GM12865 (cell line): Measurements from ENCODE around the gene ADARB2.
A peak's percentile ranks its signal among the peaks of the same experiment; 100 is the strongest.

Experiments
- DNase-seq: peaks from one replicate; pipeline ENCODE4 v3.0.0; 2010; ENCODE audit warnings: low read depth
- H3K4me3 ChIP-seq: 2 replicates; pipeline ENCODE4 v1.5.1; 2011; ENCODE audit warnings: mild to moderate bottlenecking, low read depth, low read length, control low read depth
- TF ChIP-seq, protein P1 (sequence below): IDR thresholded peaks from 2 replicates; pipeline ENCODE4 v1.5.1; 2011; ENCODE audit warnings: low read length, control low read depth, low read depth, inconsistent platforms; ENCODE audit not compliant: insufficient read depth; ENCODE audit errors: missing control alignments

Gene ADARB2

DNA sequence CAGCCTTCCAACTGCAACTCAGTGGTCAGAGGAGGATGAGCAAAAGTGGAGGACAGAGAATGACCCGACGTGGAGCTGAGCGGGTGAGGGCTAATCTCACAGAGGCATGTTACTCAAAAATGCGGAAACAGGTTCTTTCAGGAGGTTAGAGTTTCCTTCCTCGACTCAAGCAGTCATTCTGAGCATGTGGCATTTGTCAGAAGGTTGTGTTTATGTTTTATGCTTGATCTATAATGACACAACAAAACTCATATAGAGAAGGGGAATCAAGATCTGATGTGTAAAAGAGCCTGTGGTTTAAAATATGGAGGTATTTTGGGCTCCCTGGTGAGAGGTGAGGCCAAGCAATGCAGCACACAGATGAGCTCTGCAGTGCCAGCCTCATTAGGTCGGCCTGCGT, 311.4 kb downstream of the ADARB2 start:
- peak; percentile 62 for DNase-seq

DNA sequence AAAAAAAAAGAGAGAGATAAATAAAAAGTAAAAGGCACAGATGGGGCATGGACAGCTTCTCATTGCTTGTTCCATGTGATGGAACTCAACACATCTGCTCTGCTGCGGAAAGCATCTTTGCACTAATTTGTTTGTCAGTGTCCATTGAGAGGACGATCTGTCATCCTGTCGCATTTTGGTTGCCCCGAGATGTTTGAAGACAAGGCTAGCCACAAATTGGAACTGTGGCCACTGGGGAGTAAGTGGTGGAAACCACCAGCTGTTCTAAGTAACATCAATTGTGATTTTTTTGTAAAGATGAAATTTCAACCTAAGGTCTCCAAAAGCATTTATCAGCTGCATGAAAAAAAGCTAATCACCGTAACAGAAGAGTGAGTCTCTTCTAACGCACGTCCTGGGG, 312.7 kb downstream of the ADARB2 start:
- DNase-seq = peak; percentile 24
- H3K4me3 ChIP-seq = no peak overlapping the region
- TF ChIP-seq, protein P1, sequence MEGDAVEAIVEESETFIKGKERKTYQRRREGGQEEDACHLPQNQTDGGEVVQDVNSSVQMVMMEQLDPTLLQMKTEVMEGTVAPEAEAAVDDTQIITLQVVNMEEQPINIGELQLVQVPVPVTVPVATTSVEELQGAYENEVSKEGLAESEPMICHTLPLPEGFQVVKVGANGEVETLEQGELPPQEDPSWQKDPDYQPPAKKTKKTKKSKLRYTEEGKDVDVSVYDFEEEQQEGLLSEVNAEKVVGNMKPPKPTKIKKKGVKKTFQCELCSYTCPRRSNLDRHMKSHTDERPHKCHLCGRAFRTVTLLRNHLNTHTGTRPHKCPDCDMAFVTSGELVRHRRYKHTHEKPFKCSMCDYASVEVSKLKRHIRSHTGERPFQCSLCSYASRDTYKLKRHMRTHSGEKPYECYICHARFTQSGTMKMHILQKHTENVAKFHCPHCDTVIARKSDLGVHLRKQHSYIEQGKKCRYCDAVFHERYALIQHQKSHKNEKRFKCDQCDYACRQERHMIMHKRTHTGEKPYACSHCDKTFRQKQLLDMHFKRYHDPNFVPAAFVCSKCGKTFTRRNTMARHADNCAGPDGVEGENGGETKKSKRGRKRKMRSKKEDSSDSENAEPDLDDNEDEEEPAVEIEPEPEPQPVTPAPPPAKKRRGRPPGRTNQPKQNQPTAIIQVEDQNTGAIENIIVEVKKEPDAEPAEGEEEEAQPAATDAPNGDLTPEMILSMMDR = no peak

More for the DNA sequence above, 311.4 kb downstream of the ADARB2 start:
- no peak overlapping the region for H3K4me3 ChIP-seq
- TF ChIP-seq, protein P1 = no peak

DNA sequence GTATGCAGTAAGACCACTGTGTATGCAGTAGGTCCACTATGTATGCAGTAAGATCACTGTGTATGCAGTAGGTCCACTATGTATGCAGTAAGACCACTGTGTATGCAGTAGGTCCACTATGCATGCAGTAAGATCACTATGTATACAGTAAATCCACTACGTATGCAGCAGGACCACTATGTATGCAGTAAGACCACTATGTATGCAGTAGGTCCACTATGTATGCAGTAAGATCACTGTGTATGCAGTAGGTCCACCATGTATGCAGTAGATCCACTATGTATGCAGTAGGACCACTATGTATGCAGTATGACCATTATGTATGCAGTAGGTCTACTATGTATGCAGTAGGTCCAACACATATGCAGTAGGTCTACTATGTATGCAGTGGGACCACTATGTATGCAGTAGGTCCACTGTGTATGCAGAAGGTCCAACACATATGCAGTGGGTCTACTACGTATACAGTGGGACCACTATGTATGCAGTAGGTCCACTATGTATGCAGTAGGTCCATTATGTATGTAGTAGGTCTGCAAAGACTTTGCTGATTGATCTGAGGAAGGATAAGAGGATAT, 313.6 kb downstream of the ADARB2 start:
- TF ChIP-seq, protein P1 = no peak
- DNase-seq = no peak
- H3K4me3 ChIP-seq = no peak overlapping the region

DNA sequence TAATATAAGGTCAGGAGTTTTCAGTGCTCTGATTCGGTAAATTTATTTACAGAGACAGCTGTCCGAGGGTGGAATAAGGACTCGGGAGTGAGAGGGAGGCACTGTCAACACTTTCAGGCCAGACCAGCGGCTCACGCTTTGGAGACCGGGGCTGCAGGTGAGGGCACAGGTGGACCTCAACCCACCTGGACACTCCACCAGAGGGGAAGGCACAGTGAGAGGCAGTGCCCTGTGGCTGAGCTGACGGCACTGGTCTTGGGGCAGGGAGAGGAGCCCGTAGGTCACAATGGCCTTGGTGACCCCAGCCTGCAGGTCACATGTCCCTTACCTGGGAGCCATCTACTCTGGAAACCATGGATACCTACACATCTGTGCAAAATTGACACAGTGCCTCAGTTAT, 315.1 kb downstream of the ADARB2 start:
- DNase-seq = no peak
- H3K4me3 ChIP-seq = no peak overlapping the region
- TF ChIP-seq, protein P1 = no peak

DNA sequence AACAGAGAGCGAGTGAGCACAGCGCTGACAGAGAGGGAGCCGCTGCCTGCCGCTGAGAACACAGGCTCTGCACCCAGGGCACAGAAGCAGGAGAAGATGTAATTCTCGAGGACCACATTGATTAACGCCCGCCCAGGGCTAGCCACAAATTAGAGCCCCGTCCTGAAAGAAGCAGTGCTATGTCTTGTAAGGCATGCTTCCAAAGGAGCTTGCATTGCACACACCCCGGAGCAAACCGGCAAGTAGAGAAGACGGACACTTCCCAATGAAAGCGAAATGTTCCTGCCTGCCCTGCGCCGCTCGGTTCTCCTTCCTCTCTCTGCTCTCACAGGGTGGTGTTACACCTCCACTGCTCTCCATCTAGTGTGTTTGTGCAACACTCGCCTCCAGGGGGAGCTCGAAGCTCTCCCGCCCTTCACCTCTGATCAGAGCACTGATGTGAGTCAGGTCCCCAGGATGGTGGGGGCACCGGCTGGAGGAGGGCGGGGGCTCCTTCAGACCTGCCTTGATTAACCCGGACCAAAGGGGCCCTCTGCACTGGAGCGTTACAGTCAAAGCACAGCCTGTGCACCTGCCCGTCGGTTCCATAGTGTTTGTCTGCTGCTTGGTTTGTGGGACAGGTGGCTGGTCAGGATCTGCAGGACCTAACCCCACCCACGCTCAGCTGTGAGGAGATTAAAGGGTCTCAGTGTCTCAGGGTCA, 316.5 kb downstream of the ADARB2 start:
- TF ChIP-seq, protein P1 = peak; percentile 81
- peak overlapping the region; percentile 25; the same call in 1 of the 2 replicates for H3K4me3 ChIP-seq
- peak; percentile 77 for DNase-seq

DNA sequence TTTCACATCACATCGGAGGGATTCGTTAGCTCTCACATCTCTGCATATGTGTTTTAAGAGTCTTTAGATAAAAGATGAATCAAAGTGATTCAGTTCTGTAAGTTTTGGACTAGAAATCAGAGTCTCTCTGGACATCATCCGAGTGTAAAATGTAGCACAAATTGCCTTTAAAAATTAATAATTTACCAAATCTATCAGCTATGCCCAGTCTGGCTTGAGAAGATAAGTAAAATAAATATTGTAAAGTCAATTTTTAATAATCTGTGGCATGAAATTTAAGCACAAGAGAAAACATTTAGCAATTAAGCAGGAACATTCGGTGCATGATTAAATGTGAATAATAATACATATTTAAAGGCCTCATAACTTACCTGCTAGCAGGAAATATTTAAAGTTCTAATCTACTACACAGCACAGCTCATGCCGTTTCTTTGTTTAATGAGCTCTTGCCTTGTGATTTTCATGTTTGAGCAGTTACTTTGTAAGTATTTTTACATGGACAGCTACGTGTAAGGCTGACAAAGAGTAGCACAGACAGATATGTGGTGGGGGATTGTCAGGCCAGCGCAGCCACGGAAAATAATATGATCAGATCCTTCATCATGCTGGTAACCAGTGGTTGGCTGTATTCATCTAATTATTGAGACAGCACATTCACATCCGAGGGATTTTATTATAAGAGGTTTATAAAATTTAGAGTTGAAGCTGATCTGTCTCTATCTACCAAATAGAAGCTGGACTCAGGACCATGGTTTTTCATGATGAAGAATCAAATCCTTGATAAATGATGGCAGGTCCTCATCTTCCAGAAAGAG, 317.3 kb downstream of the ADARB2 start:
- TF ChIP-seq, protein P1 = no peak
- no peak for DNase-seq
- no peak overlapping the region for H3K4me3 ChIP-seq
